RWPE1 (cell line): Measurements from ENCODE around the gene YTHDF1.
A peak's percentile ranks its signal among the peaks of the same experiment; 100 is the strongest.

Source experiments
- CTCF ChIA-PET: fragments of 350-600 bp; sonication (Branson Sonifier 250); formaldehyde crosslinking; extraction: SDS; loops from one replicate; lab custom pipeline; 2021; lab: Yijun Ruan, JAX
- POLR2A ChIA-PET: fragments of 400-600 bp; formaldehyde crosslinking; extraction: SDS; loops from one replicate; lab custom pipeline; 2020; ENCODE audit warnings: antibody characterized with exemption; ENCODE audit not compliant: low non-redundant PET; lab: Yijun Ruan, JAX
- DNase-seq: peaks from one replicate; pipeline ENCODE4 v3.0.0; 2012; ENCODE audit warnings: low spot score
- H3K27ac ChIP-seq: fragments of 450-650 bp; 2 replicates; pipeline ENCODE4 v1.5.1; 2017
- TF ChIP-seq, protein P1 (sequence below): fragments of 450-650 bp; conservative IDR thresholded peaks from 2 replicates; pipeline ENCODE4 v1.5.1; 2017; ENCODE audit warnings: low read depth, mild to moderate bottlenecking

Gene YTHDF1

DNA sequence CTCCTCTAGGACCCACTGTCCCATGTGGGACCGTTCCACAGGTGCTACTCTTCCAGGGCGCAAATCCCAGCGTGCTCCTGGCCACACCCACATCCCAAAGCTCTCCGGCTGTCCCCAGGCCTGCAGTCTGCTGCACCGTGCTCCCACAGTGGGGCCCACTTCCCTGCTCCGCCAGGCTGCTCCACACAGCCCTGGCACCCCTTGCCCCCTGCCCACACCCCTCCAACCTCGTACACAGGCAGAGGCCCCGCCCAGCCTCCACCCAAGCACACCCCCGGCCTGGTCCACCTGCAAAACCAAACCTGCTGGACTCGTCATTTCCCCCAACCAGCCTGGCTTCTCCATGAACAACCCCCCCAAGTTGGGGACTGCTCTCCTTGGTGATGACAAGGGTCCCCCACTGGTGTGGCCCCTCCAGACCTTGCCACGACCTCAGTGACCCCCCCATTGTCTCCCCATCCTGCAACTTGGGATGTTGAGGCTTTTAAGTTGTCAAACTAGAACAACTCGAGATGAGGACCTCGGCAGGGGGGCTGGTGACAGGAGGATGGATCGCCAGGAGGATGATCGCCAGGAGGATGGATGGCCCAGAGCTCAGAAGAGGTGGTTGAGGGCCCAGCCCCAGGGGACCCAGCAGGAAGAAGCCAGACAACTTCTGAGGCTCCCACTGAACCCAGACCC is 27.1 kb downstream of the YTHDF1 start:
- ChIA-PET POLR2A (interaction anchor here (0.7 kb wide), 1 partner anchor 293 kb away, joined by 3 read pairs; no protein-coding TSS in a partner anchor), CTCF (interaction anchor here (0.6 to 1.1 kb wide), 2 partner anchors 8 to 25 kb away, joined by 3 read pairs; no protein-coding TSS in a partner anchor)

GRCh38 chr20:63188159-63188442 is 27.8 kb downstream of the YTHDF1 start:
- H3K27ac ChIP-seq: no peak overlapping the region
- no peak for DNase-seq
- POLR2A ChIA-PET: interaction anchor here (0.7 kb wide), 1 partner anchor 293 kb away, joined by 3 read pairs; no protein-coding TSS in a partner anchor
- TF ChIP-seq, protein P1, sequence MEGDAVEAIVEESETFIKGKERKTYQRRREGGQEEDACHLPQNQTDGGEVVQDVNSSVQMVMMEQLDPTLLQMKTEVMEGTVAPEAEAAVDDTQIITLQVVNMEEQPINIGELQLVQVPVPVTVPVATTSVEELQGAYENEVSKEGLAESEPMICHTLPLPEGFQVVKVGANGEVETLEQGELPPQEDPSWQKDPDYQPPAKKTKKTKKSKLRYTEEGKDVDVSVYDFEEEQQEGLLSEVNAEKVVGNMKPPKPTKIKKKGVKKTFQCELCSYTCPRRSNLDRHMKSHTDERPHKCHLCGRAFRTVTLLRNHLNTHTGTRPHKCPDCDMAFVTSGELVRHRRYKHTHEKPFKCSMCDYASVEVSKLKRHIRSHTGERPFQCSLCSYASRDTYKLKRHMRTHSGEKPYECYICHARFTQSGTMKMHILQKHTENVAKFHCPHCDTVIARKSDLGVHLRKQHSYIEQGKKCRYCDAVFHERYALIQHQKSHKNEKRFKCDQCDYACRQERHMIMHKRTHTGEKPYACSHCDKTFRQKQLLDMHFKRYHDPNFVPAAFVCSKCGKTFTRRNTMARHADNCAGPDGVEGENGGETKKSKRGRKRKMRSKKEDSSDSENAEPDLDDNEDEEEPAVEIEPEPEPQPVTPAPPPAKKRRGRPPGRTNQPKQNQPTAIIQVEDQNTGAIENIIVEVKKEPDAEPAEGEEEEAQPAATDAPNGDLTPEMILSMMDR: no peak
- CTCF ChIA-PET: interaction anchor here (1.1 kb wide), 1 partner anchor 9 kb away, joined by 3 read pairs; no protein-coding TSS in a partner anchor

More for the DNA sequence above, 27.1 kb downstream of the YTHDF1 start:
- no peak overlapping the region for H3K27ac ChIP-seq
- TF ChIP-seq, protein P1: no peak
- no peak for DNase-seq

DNA sequence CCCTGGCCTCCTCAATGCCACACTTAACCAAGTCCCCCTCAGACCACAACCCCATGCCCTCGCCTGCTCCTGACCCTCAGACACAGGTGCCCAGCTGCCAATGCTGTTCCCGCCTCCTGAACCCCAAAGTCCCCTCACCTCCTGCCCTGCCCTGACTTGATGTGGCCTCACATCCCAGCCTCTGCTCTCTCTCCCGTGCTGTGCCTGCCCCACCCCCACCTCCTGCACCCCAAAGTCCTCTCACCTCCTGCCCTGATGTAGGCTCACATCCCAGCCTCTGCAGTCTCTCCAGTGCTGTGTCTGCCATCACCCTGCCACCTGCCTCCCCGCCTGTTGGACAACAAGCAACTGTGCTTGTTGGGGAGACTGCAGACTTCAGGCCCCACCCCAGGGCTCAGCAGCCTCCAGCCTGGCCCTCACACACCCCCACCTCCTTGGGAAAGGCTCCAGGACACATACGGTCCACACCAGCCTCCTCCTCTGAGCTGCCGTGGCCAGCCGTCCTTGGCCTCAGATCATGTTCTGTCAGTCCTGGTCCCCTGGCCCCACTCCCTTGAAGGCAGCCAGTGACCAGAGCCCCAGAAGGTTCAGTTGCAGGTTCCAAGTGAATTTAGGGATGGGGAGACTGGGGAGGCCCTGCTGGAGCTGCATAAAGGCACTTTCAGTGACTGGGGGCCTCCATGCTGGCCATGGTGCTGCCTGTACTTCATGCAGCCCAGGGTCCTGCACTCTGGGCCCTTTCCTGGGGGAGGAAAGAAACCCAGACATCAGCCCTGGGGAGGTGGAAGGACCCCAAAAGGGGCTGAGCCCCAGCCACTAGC is 28.4 kb downstream of the YTHDF1 start:
- TF ChIP-seq, protein P1: no peak
- ChIA-PET CTCF (interaction anchor here (0.6 to 1.1 kb wide), 4 partner anchors 9 to 22 kb away, joined by 3 to 4 read pairs (median 4); no protein-coding TSS in a partner anchor), POLR2A (no interaction called here)
- no peak for DNase-seq
- H3K27ac ChIP-seq: no peak overlapping the region

- POLR2A ChIA-PET: no interaction called here
- DNase-seq: peak; percentile 87
- H3K27ac ChIP-seq: peak overlapping the region; percentile 5
- CTCF ChIA-PET: interaction anchor here (0.6 to 1.0 kb wide), 12 partner anchors 10 to 872 kb away, joined by 3 to 6 read pairs (median 4); no protein-coding TSS in a partner anchor
- TF ChIP-seq, protein P1: no peak
These were observed 29.2 kb downstream of the YTHDF1 start for GRCh38 chr20:63186528-63187316.

GRCh38 chr20:63186084-63186483 is 29.8 kb downstream of the YTHDF1 start:
- DNase-seq: no peak
- peak overlapping the region; percentile 5 for H3K27ac ChIP-seq
- TF ChIP-seq, protein P1: no peak
- POLR2A ChIA-PET: no interaction called here
- CTCF ChIA-PET: interaction anchor here (0.6 to 1.0 kb wide), 8 partner anchors 11 to 872 kb away, joined by 3 to 6 read pairs (median 4); no protein-coding TSS in a partner anchor
